Measurements from ENCODE around the gene AFAP1. TPM values are rescaled to one million over a fixed set of nuclear protein-coding genes. Genes with fewer than 3 reads are reported as not detected.

Gene AFAP1
- total RNA-seq, 1 experiment from 2014 or later: 27.6 TPM

- H3K9me3 ChIP-seq: no peaks in the 10 kb centered on the region
- intact Hi-C loops (cut with micrococcal nuclease; ENCODE audit: unreplicated experiment): loop anchor here (5.0 kb wide), 1 partner anchor 49 kb away; no protein-coding TSS in a partner anchor
- no peak for DNase-seq
- TF ChIP-seq CTCF (IDR thresholded peaks at IDR 0.05; ENCODE audit: insufficient read depth in 1 of 2, low read depth in 1 of 2, low read length in 1 of 2, severe bottlenecking in 1 of 2, unreplicated experiment in 1 of 2): no peak
- CTCF ChIA-PET: interaction anchor here (0.6 to 1.4 kb wide), 3 partner anchors 94 to 148 kb away, joined by 4 to 9 read pairs (median 8); no protein-coding TSS in a partner anchor
- Mint-ChIP-seq H3K4me3 (ENCODE audit: unreplicated experiment) (peak overlapping the region; percentile 81), H3K27ac (ENCODE audit: unreplicated experiment) (peak overlapping the region; percentile 60), H3K4me1 (ENCODE audit: low read depth, unreplicated experiment) (peaks cover 44% of the 10 kb centered on the region), H3K9me3 (ENCODE audit: unreplicated experiment) (no peaks in the 10 kb centered on the region), H3K27me3 (ENCODE audit: insufficient read depth, unreplicated experiment) (no peaks in the 10 kb centered on the region), H3K36me3 (ENCODE audit: insufficient read depth, unreplicated experiment) (peaks cover 16% of the 10 kb centered on the region)
- POLR2A ChIA-PET: interaction anchor here (1.0 kb wide), 1 partner anchor 836 kb away, joined by 3 read pairs; no protein-coding TSS in a partner anchor
- H3K36me3 ChIP-seq (ENCODE audit: control insufficient read depth, insufficient read depth, low read length): no peaks in the 10 kb centered on the region
- H3K27me3 ChIP-seq (replicated peaks; ENCODE audit: control insufficient read depth, insufficient read depth, low read length): no peaks in the 10 kb centered on the region
- H3K4me3 ChIP-seq (ENCODE audit: low read depth, low read length): peak overlapping the region; percentile 93
- peaks cover 34% of the 10 kb centered on the region for H3K4me1 ChIP-seq
- BruUV-seq (replicated peaks): TSS peak; percentile 34
Measured at GRCh38 chr4:7938266-7938608, 1.4 kb downstream of the AFAP1 start.

GRCh38 chr4:7937006-7937405 is 2.7 kb downstream of the AFAP1 start:
- ChIA-PET CTCF (no interaction called here), POLR2A (no interaction called here)
- no peaks in the 10 kb centered on the region for H3K36me3 ChIP-seq (ENCODE audit: control insufficient read depth, insufficient read depth, low read length)
- peaks cover 34% of the 10 kb centered on the region for H3K4me1 Mint-ChIP-seq (ENCODE audit: low read depth, unreplicated experiment)
- no peak for TF ChIP-seq CTCF (IDR thresholded peaks at IDR 0.05; ENCODE audit: insufficient read depth in 1 of 2, low read depth in 1 of 2, low read length in 1 of 2, severe bottlenecking in 1 of 2, unreplicated experiment in 1 of 2)
- intact Hi-C loops (cut with micrococcal nuclease; ENCODE audit: unreplicated experiment): loop anchor here (5.0 kb wide), 1 partner anchor 50 kb away; no protein-coding TSS in a partner anchor
- DNase-seq: no peak
- H3K27me3 Mint-ChIP-seq (ENCODE audit: insufficient read depth, unreplicated experiment): no peaks in the 10 kb centered on the region
- no peaks in the 10 kb centered on the region for H3K9me3 ChIP-seq
- peaks cover 16% of the 10 kb centered on the region for H3K36me3 Mint-ChIP-seq (ENCODE audit: insufficient read depth, unreplicated experiment)
- H3K27ac Mint-ChIP-seq (ENCODE audit: unreplicated experiment): no peak overlapping the region
- H3K4me3 Mint-ChIP-seq (ENCODE audit: unreplicated experiment): no peak overlapping the region
- H3K4me1 ChIP-seq: peaks cover 22% of the 10 kb centered on the region
- no peak overlapping the region for H3K4me3 ChIP-seq (ENCODE audit: low read depth, low read length)
- H3K27me3 ChIP-seq (replicated peaks; ENCODE audit: control insufficient read depth, insufficient read depth, low read length): no peaks in the 10 kb centered on the region
- no TSS peak for BruUV-seq (replicated peaks)
- no peaks in the 10 kb centered on the region for H3K9me3 Mint-ChIP-seq (ENCODE audit: unreplicated experiment)

- Histone ChIP-seq H3K4me3 (ENCODE audit: low read depth, low read length) (no peak overlapping the region), H3K27me3 (replicated peaks; ENCODE audit: control insufficient read depth, insufficient read depth, low read length) (no peaks in the 10 kb centered on the region), H3K4me1 (no peaks in the 10 kb centered on the region), H3K36me3 (ENCODE audit: control insufficient read depth, insufficient read depth, low read length) (no peaks in the 10 kb centered on the region), H3K9me3 (no peaks in the 10 kb centered on the region)
- Mint-ChIP-seq H3K36me3 (ENCODE audit: insufficient read depth, unreplicated experiment) (peaks cover 11% of the 10 kb centered on the region), H3K27ac (ENCODE audit: unreplicated experiment) (peak overlapping the region; percentile 59), H3K9me3 (ENCODE audit: unreplicated experiment) (no peaks in the 10 kb centered on the region), H3K4me1 (ENCODE audit: low read depth, unreplicated experiment) (peaks cover 27% of the 10 kb centered on the region), H3K4me3 (ENCODE audit: unreplicated experiment) (no peak overlapping the region), H3K27me3 (ENCODE audit: insufficient read depth, unreplicated experiment) (no peaks in the 10 kb centered on the region)
- ChIA-PET POLR2A (no interaction called here), CTCF (no interaction called here)
- no peak for TF ChIP-seq CTCF (IDR thresholded peaks at IDR 0.05; ENCODE audit: insufficient read depth in 1 of 2, low read depth in 1 of 2, low read length in 1 of 2, severe bottlenecking in 1 of 2, unreplicated experiment in 1 of 2)
- no peak for DNase-seq
- BruUV-seq (replicated peaks): no TSS peak
- intact Hi-C loops (cut with micrococcal nuclease; ENCODE audit: unreplicated experiment): no loop called here
Measured at GRCh38 chr4:7933651-7934510, 5.8 kb downstream of the AFAP1 start.

All from Caco-2 (cell line).